Smooth muscle cell (in vitro differentiated cells): ENCODE results near the gene FBXL15. TPM values are rescaled to one million over a fixed set of nuclear protein-coding genes. Genes with fewer than 3 reads are reported as not detected.
"Not testable (repeated sequence)": the region's sequence is repeated elsewhere in the genome, so short reads cannot be mapped to it uniquely, and the experiment has no call there.

Source experiments
- DNase-seq: peaks from one replicate; lab custom pipeline; 2025; ENCODE audit not compliant: unreplicated experiment; lab: John Stamatoyannopoulos, UW
- H2AFZ ChIP-seq: fragments of 200-600 bp; sonication (generic); 2 replicates; pipeline ENCODE4 v1.6.0; 2016; ENCODE audit warnings: antibody characterized with exemption, low read depth, mild to moderate bottlenecking
- H3F3A ChIP-seq: fragments of 200-600 bp; sonication (generic); 2 replicates; pipeline ENCODE4 v1.6.0; 2017; ENCODE audit warnings: antibody characterized with exemption, low read depth
- H3K27ac ChIP-seq: fragments of 200-600 bp; sonication (generic); 2 replicates; pipeline ENCODE4 v1.5.1; 2016; ENCODE audit warnings: low read depth, mild to moderate bottlenecking
- H3K27me3 ChIP-seq: fragments of 200-600 bp; sonication (generic); 2 replicates; pipeline ENCODE4 v1.6.1; 2016; ENCODE audit warnings: low read depth, mild to moderate bottlenecking
- H3K36me3 ChIP-seq: fragments of 200-600 bp; sonication (generic); 2 replicates; pipeline ENCODE4 v1.5.1; 2016; ENCODE audit warnings: low read depth
- H3K4me1 ChIP-seq: fragments of 200-600 bp; sonication (generic); 2 replicates; pipeline ENCODE4 v1.5.1; 2016; ENCODE audit warnings: low read depth
- H3K4me2 ChIP-seq: fragments of 200-600 bp; sonication (generic); 2 replicates; pipeline ENCODE4 v1.6.0; 2016; ENCODE audit warnings: mild to moderate bottlenecking
- H3K4me3 ChIP-seq: fragments of 200-600 bp; sonication (generic); 2 replicates; pipeline ENCODE4 v1.5.1; 2016; ENCODE audit warnings: mild to moderate bottlenecking
- H3K79me2 ChIP-seq: fragments of 200-600 bp; sonication (generic); 2 replicates; pipeline ENCODE4 v1.6.0; 2016; ENCODE audit warnings: low read depth, mild to moderate bottlenecking
- H3K9ac ChIP-seq: fragments of 200-600 bp; sonication (generic); 2 replicates; pipeline ENCODE4 v1.6.0; 2016; ENCODE audit warnings: low read depth
- H3K9me3 ChIP-seq: fragments of 200-600 bp; sonication (generic); replicated peaks from 2 replicates; pipeline ENCODE4 v1.5.1; 2016; ENCODE audit warnings: low read depth
- H4K20me1 ChIP-seq: fragments of 200-600 bp; sonication (generic); 2 replicates; pipeline ENCODE4 v1.6.0; 2016; ENCODE audit warnings: low read depth
- CTCF ChIP-seq: fragments of 200-600 bp; sonication (generic); IDR thresholded peaks from 2 replicates; pipeline ENCODE4 v1.5.1; 2017; ENCODE audit warnings: borderline replicate concordance, mild to moderate bottlenecking, antibody characterized with exemption; ENCODE audit not compliant: insufficient read depth, poor library complexity, severe bottlenecking
- WGBS: methylation state at CpG from one replicate; pipeline ENCODE4 v1.1.7; 2016; ENCODE audit warnings: low lambda C conversion rate; 5-methylcytosine and 5-hydroxymethylcytosine counted together
- polyA plus RNA-seq: library from polyadenylated mRNA; unstranded; fragments of >200 nt; fragmentation: Nextera tagmentation; extraction: Ambion mirVana; gene quantifications from 2 replicates; pipeline ENCODE4 v1.2.1, GENCODE V29; 2016
- total RNA-seq: library from RNA; depleted of rRNA; stranded (reverse); fragments of >200 nt; gene quantifications from 2 replicates; pipeline ENCODE4 v1.2.3, GENCODE V29; 2014

The FBXL15 gene
- total and polyA plus RNA-seq, 2 experiments from 2014 or later = 8.2 to 29.0 TPM

- no peak overlapping the region for H3K4me3 ChIP-seq
- peaks cover 6% of the 10 kb centered on the region for H4K20me1 ChIP-seq
- no peak for DNase-seq
- peak overlapping the region; percentile 8 for H3K9ac ChIP-seq
- WGBS = 53% methylated on average over 5 of the region's 5 CpGs
- peaks cover 21% of the 10 kb centered on the region for H3K4me1 ChIP-seq
- H3F3A ChIP-seq = peaks cover 25% of the 10 kb centered on the region
- H3K79me2 ChIP-seq = no peaks in the 10 kb centered on the region
- H3K36me3 ChIP-seq = no peaks in the 10 kb centered on the region
- H3K27me3 ChIP-seq = no peaks in the 10 kb centered on the region
- no peak overlapping the region for H2AFZ ChIP-seq
- no peaks in the 10 kb centered on the region for H3K9me3 ChIP-seq
- H3K4me2 ChIP-seq = peak overlapping the region; percentile 31
- TF ChIP-seq CTCF = no peak
- peak overlapping the region; percentile 77 for H3K27ac ChIP-seq
Observed at GRCh38 chr10:102453502-102453901, 32.9 kb downstream of the FBXL15 start.

GRCh38 chr10:102454662-102455487 is 34.2 kb downstream of the FBXL15 start:
- not testable (repeated sequence) for H2AFZ ChIP-seq, H3K36me3 ChIP-seq, H4K20me1 ChIP-seq, DNase-seq, H3K9me3 ChIP-seq, H3K4me3 ChIP-seq, H3K79me2 ChIP-seq, H3K9ac ChIP-seq, H3K27me3 ChIP-seq
- Histone ChIP-seq H3F3A (peaks cover 25% of the 10 kb centered on the region), H3K4me1 (peaks cover 21% of the 10 kb centered on the region), H3K27ac (peak overlapping the region; percentile 77), H3K4me2 (peak overlapping the region; percentile 59)
- WGBS = 25% methylated on average over 13 of the region's 13 CpGs

- H3K27ac ChIP-seq = peak overlapping the region; percentile 77
- peak overlapping the region; percentile 59 for H3K4me2 ChIP-seq
- H3F3A ChIP-seq = peaks cover 25% of the 10 kb centered on the region
- H3K79me2 ChIP-seq = no peaks in the 10 kb centered on the region
- no peak overlapping the region for H3K4me3 ChIP-seq
- H4K20me1 ChIP-seq = peaks cover 6% of the 10 kb centered on the region
- H3K36me3 ChIP-seq = no peaks in the 10 kb centered on the region
- WGBS = 31% methylated on average over 7 of the region's 7 CpGs
- H2AFZ ChIP-seq = no peak overlapping the region
- no peak for TF ChIP-seq CTCF
- no peak for DNase-seq
- H3K9ac ChIP-seq = peak overlapping the region; percentile 44
- H3K9me3 ChIP-seq = no peaks in the 10 kb centered on the region
- peaks cover 21% of the 10 kb centered on the region for H3K4me1 ChIP-seq
- no peaks in the 10 kb centered on the region for H3K27me3 ChIP-seq
Observed at GRCh38 chr10:102455893-102456471, 35.3 kb downstream of the FBXL15 start.

- H3K27me3 ChIP-seq = no peaks in the 10 kb centered on the region
- 95% methylated on average over 9 of the region's 9 CpGs for WGBS
- H3K79me2 ChIP-seq = no peaks in the 10 kb centered on the region
- no peaks in the 10 kb centered on the region for H3K36me3 ChIP-seq
- peaks cover 6% of the 10 kb centered on the region for H4K20me1 ChIP-seq
- DNase-seq = no peak
- no peak overlapping the region for H3K9ac ChIP-seq
- TF ChIP-seq CTCF = no peak
- no peak overlapping the region for H3K27ac ChIP-seq
- peaks cover 17% of the 10 kb centered on the region for H3F3A ChIP-seq
- peaks cover 30% of the 10 kb centered on the region for H3K4me1 ChIP-seq
- no peaks in the 10 kb centered on the region for H3K9me3 ChIP-seq
- H3K4me3 ChIP-seq = no peak overlapping the region
- no peak overlapping the region for H3K4me2 ChIP-seq
- H2AFZ ChIP-seq = no peak overlapping the region
Observed at GRCh38 chr10:102457591-102458150, 37.0 kb downstream of the FBXL15 start.
